PC-3 (cell line): ENCODE results near the gene CDH13.

Source experiments
- EZH2 ChIP-seq: fragments of 300-600 bp; sonication (generic); IDR thresholded peaks from one replicate; pipeline ENCODE4 v1.6.1; 2017; ENCODE audit warnings: antibody characterized with exemption, mild to moderate bottlenecking, low read length; ENCODE audit not compliant: unreplicated experiment
- EZH2phosphoT487 ChIP-seq: fragments of 300-600 bp; sonication (generic); IDR thresholded peaks from 2 replicates; pipeline ENCODE4 v1.6.1; 2018; ENCODE audit warnings: mild to moderate bottlenecking, antibody characterized with exemption, low read length, borderline replicate concordance
- TF ChIP-seq, protein P1 (sequence below): fragments of 300-600 bp; sonication (generic); conservative IDR thresholded peaks from 2 replicates; pipeline ENCODE4 v1.5.1; 2017; ENCODE audit warnings: antibody characterized with exemption, low read depth, mild to moderate bottlenecking, low read length

DNA sequence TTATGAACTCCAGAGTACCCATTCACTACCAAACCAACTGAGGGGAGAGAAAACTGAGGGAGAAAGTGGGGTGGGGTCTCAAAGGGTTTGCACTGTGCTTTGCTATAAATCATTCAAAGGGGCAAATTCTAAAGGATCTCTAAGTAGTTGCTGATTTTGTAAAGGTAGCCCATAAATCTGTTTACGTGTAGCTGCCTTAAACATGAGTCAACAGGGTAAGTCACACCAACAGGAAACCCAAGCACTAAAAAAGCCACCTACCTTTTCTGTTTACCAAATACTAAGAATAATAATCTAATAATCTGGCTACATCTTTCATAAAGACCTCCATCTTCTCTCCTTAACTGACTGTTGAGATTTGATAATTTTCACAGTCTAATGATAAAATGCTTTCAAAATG lies 1172.6 kb downstream of the CDH13 start:
- TF ChIP-seq, protein P1, sequence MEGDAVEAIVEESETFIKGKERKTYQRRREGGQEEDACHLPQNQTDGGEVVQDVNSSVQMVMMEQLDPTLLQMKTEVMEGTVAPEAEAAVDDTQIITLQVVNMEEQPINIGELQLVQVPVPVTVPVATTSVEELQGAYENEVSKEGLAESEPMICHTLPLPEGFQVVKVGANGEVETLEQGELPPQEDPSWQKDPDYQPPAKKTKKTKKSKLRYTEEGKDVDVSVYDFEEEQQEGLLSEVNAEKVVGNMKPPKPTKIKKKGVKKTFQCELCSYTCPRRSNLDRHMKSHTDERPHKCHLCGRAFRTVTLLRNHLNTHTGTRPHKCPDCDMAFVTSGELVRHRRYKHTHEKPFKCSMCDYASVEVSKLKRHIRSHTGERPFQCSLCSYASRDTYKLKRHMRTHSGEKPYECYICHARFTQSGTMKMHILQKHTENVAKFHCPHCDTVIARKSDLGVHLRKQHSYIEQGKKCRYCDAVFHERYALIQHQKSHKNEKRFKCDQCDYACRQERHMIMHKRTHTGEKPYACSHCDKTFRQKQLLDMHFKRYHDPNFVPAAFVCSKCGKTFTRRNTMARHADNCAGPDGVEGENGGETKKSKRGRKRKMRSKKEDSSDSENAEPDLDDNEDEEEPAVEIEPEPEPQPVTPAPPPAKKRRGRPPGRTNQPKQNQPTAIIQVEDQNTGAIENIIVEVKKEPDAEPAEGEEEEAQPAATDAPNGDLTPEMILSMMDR: no peak
- no peak for TF ChIP-seq EZH2
- no peak for TF ChIP-seq EZH2phosphoT487
